ENCODE data around the gene SH2B3.

The SH2B3 gene

DNA sequence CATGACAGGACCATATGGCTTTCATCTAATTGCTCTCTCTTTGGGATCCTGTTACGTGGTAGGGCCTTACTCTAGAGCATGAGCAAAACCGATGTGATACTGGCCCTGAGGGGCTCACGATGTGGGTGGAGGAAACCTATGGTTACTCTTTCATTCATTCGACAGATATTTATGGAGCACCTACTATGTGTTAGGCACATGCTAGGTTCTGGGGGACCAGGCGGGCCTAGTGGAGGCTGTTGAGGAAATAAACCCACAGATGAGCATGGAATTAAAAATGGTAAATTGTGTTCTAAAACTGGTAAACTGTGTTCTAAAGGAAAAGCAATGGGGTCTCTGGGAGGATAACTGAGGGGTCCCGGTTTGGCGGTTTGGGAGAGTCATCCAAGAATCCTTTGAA, 14.8 kb downstream of the SH2B3 start:
- Histone ChIP-seq H2AFZ (ENCODE audit: low read depth, low read length, severe bottlenecking) (no peak overlapping the region), H3K79me2 (ENCODE audit: insufficient read depth, low read length) (peaks cover 58% of the 10 kb centered on the region), H3K9me2 (replicated peaks; ENCODE audit: insufficient read depth, low read length) (no peaks in the 10 kb centered on the region), H3K9ac (ENCODE audit: low read length) (no peak overlapping the region), H3K27ac (ENCODE audit: low read depth, low read length) (no peak overlapping the region), H3K9me3 (ENCODE audit: insufficient read depth, low read length) (no peaks in the 10 kb centered on the region), H3K4me2 (ENCODE audit: low read depth, low read length, poor library complexity, severe bottlenecking) (no peak overlapping the region), H3K27me3 (ENCODE audit: low read length) (no peaks in the 10 kb centered on the region), H3F3A (ENCODE audit: insufficient read depth) (no peaks in the 10 kb centered on the region), H4K20me1 (ENCODE audit: low read depth, low read length) (no peaks in the 10 kb centered on the region; the same call in 1 of the 2 replicates), H3K36me3 (ENCODE audit: low read length) (peaks cover 6% of the 10 kb centered on the region), H3K4me3 (ENCODE audit: insufficient read depth, low read length, poor library complexity, severe bottlenecking) (no peak overlapping the region)
- TF ChIP-seq, protein P1, sequence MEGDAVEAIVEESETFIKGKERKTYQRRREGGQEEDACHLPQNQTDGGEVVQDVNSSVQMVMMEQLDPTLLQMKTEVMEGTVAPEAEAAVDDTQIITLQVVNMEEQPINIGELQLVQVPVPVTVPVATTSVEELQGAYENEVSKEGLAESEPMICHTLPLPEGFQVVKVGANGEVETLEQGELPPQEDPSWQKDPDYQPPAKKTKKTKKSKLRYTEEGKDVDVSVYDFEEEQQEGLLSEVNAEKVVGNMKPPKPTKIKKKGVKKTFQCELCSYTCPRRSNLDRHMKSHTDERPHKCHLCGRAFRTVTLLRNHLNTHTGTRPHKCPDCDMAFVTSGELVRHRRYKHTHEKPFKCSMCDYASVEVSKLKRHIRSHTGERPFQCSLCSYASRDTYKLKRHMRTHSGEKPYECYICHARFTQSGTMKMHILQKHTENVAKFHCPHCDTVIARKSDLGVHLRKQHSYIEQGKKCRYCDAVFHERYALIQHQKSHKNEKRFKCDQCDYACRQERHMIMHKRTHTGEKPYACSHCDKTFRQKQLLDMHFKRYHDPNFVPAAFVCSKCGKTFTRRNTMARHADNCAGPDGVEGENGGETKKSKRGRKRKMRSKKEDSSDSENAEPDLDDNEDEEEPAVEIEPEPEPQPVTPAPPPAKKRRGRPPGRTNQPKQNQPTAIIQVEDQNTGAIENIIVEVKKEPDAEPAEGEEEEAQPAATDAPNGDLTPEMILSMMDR (IDR thresholded peaks at IDR 0.05; ENCODE audit: insufficient read depth, low read length, poor library complexity, severe bottlenecking), result no peak
- no peak for TF ChIP-seq EZH2phosphoT487 (conservative IDR thresholded peaks at IDR 0.05; ENCODE audit: low read length)

DNA sequence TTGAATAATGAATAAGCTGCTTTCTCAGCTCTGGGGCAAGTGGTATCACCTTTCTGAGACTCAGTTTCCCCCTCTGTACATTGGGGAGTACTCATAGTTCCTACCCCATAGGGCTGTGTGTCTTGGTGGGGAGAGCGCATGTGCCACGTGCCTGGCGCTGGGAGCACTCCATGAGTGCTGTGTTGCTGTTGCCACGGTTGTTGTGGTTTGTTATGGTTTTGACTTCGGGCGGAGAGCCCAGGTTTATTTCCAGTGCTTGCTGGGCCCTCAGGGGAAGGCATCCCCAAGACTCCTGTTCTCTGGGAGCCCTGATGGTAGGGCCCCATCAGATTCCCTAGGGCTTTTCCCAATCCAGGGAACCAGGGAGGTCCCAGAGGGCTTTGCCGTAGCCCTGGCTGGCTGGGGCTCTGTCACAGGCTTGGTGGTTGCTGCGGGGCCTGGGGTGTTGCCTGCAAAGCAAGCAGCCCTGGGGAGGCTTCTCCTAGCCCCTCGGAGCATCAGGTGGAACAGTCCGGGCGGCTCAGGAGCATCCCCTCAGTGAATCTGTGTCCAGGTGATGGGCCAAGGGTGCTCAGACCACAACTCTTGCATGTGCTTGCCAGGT, 18.6 kb downstream of the SH2B3 start:
- no peaks in the 10 kb centered on the region for H3F3A ChIP-seq (ENCODE audit: insufficient read depth)
- H3K9me2 ChIP-seq (replicated peaks; ENCODE audit: insufficient read depth, low read length), result no peaks in the 10 kb centered on the region
- peaks cover 3% of the 10 kb centered on the region; the same call in 1 of the 2 replicates for H4K20me1 ChIP-seq (ENCODE audit: low read depth, low read length)
- peaks cover 3% of the 10 kb centered on the region; the same call in 1 of the 2 replicates for H3K36me3 ChIP-seq (ENCODE audit: low read length)
- no peaks in the 10 kb centered on the region for H3K9me3 ChIP-seq (ENCODE audit: insufficient read depth, low read length)
- H3K9ac ChIP-seq (ENCODE audit: low read length), result no peak overlapping the region
- TF ChIP-seq EZH2phosphoT487 (conservative IDR thresholded peaks at IDR 0.05; ENCODE audit: low read length), result no peak
- TF ChIP-seq, protein P1 (IDR thresholded peaks at IDR 0.05; ENCODE audit: insufficient read depth, low read length, poor library complexity, severe bottlenecking), result no peak
- no peak overlapping the region for H3K27ac ChIP-seq (ENCODE audit: low read depth, low read length)
- no peak overlapping the region for H2AFZ ChIP-seq (ENCODE audit: low read depth, low read length, severe bottlenecking)
- H3K4me2 ChIP-seq (ENCODE audit: low read depth, low read length, poor library complexity, severe bottlenecking), result no peak overlapping the region
- H3K4me3 ChIP-seq (ENCODE audit: insufficient read depth, low read length, poor library complexity, severe bottlenecking), result no peak overlapping the region
- H3K79me2 ChIP-seq (ENCODE audit: insufficient read depth, low read length), result peaks cover 50% of the 10 kb centered on the region
- no peaks in the 10 kb centered on the region for H3K27me3 ChIP-seq (ENCODE audit: low read length)

DNA sequence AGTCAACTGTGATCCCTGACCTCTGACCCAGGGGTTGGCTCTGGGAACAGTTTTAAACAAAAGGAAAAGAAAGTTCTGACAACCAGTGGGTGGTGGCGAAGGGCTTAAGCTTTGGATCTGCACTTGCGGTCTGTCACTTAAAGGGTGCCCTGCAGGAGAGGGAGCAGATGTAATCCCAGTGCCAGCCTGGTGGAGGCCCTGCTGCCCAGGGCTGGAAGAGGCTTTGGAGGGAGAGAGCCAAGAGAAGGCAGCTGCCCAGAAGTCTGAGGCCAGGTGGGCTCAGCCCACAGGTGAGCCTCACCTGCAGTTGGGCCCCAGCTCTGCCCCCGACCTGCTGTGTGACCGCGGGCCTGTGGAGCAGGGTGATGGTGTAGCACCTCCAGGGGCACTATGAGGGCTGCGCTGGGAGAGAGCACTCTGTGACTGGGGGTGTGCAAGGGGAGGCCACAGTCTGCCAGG, 19.1 kb downstream of the SH2B3 start:
- H3K4me2 ChIP-seq (ENCODE audit: low read depth, low read length, poor library complexity, severe bottlenecking), result no peak overlapping the region
- H3K27me3 ChIP-seq (ENCODE audit: low read length), result no peaks in the 10 kb centered on the region
- H4K20me1 ChIP-seq (ENCODE audit: low read depth, low read length), result peaks cover 3% of the 10 kb centered on the region; the same call in 1 of the 2 replicates
- H3F3A ChIP-seq (ENCODE audit: insufficient read depth), result no peaks in the 10 kb centered on the region
- H3K4me3 ChIP-seq (ENCODE audit: insufficient read depth, low read length, poor library complexity, severe bottlenecking), result no peak overlapping the region
- H2AFZ ChIP-seq (ENCODE audit: low read depth, low read length, severe bottlenecking), result no peak overlapping the region
- peaks cover 50% of the 10 kb centered on the region for H3K79me2 ChIP-seq (ENCODE audit: insufficient read depth, low read length)
- no peak for TF ChIP-seq EZH2phosphoT487 (conservative IDR thresholded peaks at IDR 0.05; ENCODE audit: low read length)
- TF ChIP-seq, protein P1 (IDR thresholded peaks at IDR 0.05; ENCODE audit: insufficient read depth, low read length, poor library complexity, severe bottlenecking), result no peak
- H3K9me3 ChIP-seq (ENCODE audit: insufficient read depth, low read length), result no peaks in the 10 kb centered on the region
- no peak overlapping the region for H3K27ac ChIP-seq (ENCODE audit: low read depth, low read length)
- no peak overlapping the region for H3K9ac ChIP-seq (ENCODE audit: low read length)
- no peaks in the 10 kb centered on the region for H3K9me2 ChIP-seq (replicated peaks; ENCODE audit: insufficient read depth, low read length)
- peaks cover 3% of the 10 kb centered on the region; the same call in 1 of the 2 replicates for H3K36me3 ChIP-seq (ENCODE audit: low read length)

Data from SU-DHL-6 (cell line).